ENCODE measurements around the gene FURIN. TPM values are rescaled to one million over a fixed set of nuclear protein-coding genes. Genes with fewer than 3 reads are reported as not detected.

Gene FURIN
- total and polyA plus RNA-seq, 2 experiments from 2014 or later, result 67.9 to 98.9 TPM

- no peaks in the 10 kb centered on the region for H4K20me1 ChIP-seq (ENCODE audit: insufficient read depth, poor library complexity, severe bottlenecking)
- WGBS (ENCODE audit: low lambda C conversion rate, missing lambda C conversion rate), result 93% methylated on average over 8 of the region's 8 CpGs
- no peaks in the 10 kb centered on the region for H3K36me3 ChIP-seq (replicated peaks; ENCODE audit: insufficient read depth, low read depth)
- H3K9me2 ChIP-seq (replicated peaks; ENCODE audit: insufficient read depth), result no peaks in the 10 kb centered on the region
- no peak overlapping the region for H3K27ac ChIP-seq
- no peak overlapping the region for H3K4me3 ChIP-seq
- TF ChIP-seq EZH2phosphoT487 (IDR thresholded peaks at IDR 0.05; ENCODE audit: low read depth, severe bottlenecking, unreplicated experiment) (no peak), CTCF (IDR thresholded peaks at IDR 0.05; ENCODE audit: poor library complexity) (no peak), EZH2 (IDR thresholded peaks at IDR 0.05; ENCODE audit: borderline replicate concordance) (no peak)
- no peaks in the 10 kb centered on the region for H3K9me3 ChIP-seq (ENCODE audit: low read depth)
- H3K79me2 ChIP-seq, result no peaks in the 10 kb centered on the region
- no peak for DNase-seq (ENCODE audit: low spot score)
- no peak overlapping the region for H2AFZ ChIP-seq
- H3K4me1 ChIP-seq (ENCODE audit: insufficient read depth), result no peaks in the 10 kb centered on the region
- H3K27me3 ChIP-seq, result no peaks in the 10 kb centered on the region
- no peak overlapping the region for H3K4me2 ChIP-seq
Measured at GRCh38 chr15:90891346-90891949, 23.1 kb downstream of the FURIN start.

- TF ChIP-seq CTCF (IDR thresholded peaks at IDR 0.05; ENCODE audit: poor library complexity) (no peak), EZH2 (IDR thresholded peaks at IDR 0.05; ENCODE audit: borderline replicate concordance) (no peak), EZH2phosphoT487 (IDR thresholded peaks at IDR 0.05; ENCODE audit: low read depth, severe bottlenecking, unreplicated experiment) (no peak)
- no peaks in the 10 kb centered on the region for H3K9me2 ChIP-seq (replicated peaks; ENCODE audit: insufficient read depth)
- DNase-seq (ENCODE audit: low spot score), result no peak
- H3K4me2 ChIP-seq, result no peak overlapping the region
- no peaks in the 10 kb centered on the region for H4K20me1 ChIP-seq (ENCODE audit: insufficient read depth, poor library complexity, severe bottlenecking)
- no peak overlapping the region for H2AFZ ChIP-seq
- H3K27ac ChIP-seq, result no peak overlapping the region
- no peaks in the 10 kb centered on the region for H3K9me3 ChIP-seq (ENCODE audit: low read depth)
- H3K4me1 ChIP-seq (ENCODE audit: insufficient read depth), result no peaks in the 10 kb centered on the region
- no peaks in the 10 kb centered on the region for H3K27me3 ChIP-seq
- no peaks in the 10 kb centered on the region for H3K79me2 ChIP-seq
- no peaks in the 10 kb centered on the region for H3K36me3 ChIP-seq (replicated peaks; ENCODE audit: insufficient read depth, low read depth)
- H3K4me3 ChIP-seq, result no peak overlapping the region
- 98% methylated on average over 11 of the region's 11 CpGs for WGBS (ENCODE audit: low lambda C conversion rate, missing lambda C conversion rate)
Measured at GRCh38 chr15:90892023-90892422, 23.6 kb downstream of the FURIN start.

GRCh38 chr15:90892498-90893174 is 24.2 kb downstream of the FURIN start:
- H3K4me2 ChIP-seq, result no peak overlapping the region
- H3K9me2 ChIP-seq (replicated peaks; ENCODE audit: insufficient read depth), result no peaks in the 10 kb centered on the region
- TF ChIP-seq CTCF (IDR thresholded peaks at IDR 0.05; ENCODE audit: poor library complexity) (no peak), EZH2phosphoT487 (IDR thresholded peaks at IDR 0.05; ENCODE audit: low read depth, severe bottlenecking, unreplicated experiment) (no peak), EZH2 (IDR thresholded peaks at IDR 0.05; ENCODE audit: borderline replicate concordance) (no peak)
- no peak overlapping the region for H2AFZ ChIP-seq
- 97% methylated on average over 29 of the region's 29 CpGs for WGBS (ENCODE audit: low lambda C conversion rate, missing lambda C conversion rate)
- no peak overlapping the region for H3K27ac ChIP-seq
- no peaks in the 10 kb centered on the region for H4K20me1 ChIP-seq (ENCODE audit: insufficient read depth, poor library complexity, severe bottlenecking)
- no peak overlapping the region for H3K4me3 ChIP-seq
- H3K9me3 ChIP-seq (ENCODE audit: low read depth), result no peaks in the 10 kb centered on the region
- no peaks in the 10 kb centered on the region for H3K27me3 ChIP-seq
- H3K4me1 ChIP-seq (ENCODE audit: insufficient read depth), result no peaks in the 10 kb centered on the region
- DNase-seq (ENCODE audit: low spot score), result no peak
- no peaks in the 10 kb centered on the region for H3K79me2 ChIP-seq
- no peaks in the 10 kb centered on the region for H3K36me3 ChIP-seq (replicated peaks; ENCODE audit: insufficient read depth, low read depth)
